SHP77 treated with DMSO at 0.1 percent for 48 hours (cell line): ENCODE data around the gene ATF7.
"Not testable (repeated sequence)": the region's sequence is repeated elsewhere in the genome, so short reads cannot be mapped to it uniquely, and the experiment has no call there.

Source experiments
- DNase-seq: peaks from one replicate; lab custom pipeline; 2025; lab: John Stamatoyannopoulos, UW

ATF7 gene

DNA sequence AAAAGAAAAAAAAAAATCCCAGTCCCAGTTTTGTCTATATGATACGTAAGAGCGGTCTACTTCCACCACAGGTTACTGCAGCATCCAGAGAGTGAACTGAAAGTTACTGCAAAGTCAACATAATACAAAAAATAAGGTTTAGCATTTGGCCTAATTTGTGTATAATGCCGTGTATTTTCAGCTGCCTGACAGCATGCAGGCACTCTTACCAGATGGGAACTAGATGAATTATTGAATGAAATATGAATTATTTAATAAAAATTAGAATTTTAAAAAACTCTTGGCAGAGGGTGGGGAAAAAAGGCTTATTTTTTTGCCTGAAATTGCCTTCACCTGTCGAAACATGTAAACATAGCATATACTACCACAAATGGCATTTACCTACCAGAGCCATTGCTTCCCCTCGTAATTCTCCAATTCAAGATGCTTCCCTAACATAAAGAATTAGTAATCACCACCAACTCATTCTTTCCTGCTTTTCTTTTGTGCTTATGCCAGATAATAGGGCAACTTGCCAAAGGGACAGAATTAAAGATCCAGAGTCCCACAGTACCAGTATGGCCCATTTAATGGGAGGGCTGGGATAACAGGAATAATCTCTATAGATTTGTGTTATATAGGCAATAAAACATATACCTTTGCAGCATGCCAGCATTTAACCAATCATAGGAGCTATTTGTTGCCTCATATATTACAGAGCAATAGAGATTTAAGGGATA, 31.1 kb downstream of the ATF7 start:
- no peak for DNase-seq

DNA sequence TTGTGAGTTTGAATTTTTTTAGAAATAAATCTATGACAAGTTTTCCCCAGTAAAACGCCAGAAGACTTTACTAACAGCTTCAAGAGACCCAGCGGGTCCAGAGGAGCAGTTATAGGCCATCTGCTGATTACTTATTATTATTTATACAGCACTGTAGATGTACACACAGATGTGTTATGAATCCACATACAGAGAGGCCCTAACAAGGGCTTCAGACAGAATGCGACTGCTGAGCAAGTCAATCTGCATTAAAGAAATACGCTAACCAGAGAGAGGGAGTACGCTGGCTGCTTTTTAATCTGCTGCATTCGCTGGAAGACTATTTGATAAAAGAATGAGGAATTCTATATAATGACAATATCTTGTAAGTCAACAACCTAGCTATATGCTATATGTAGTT, 32.5 kb downstream of the ATF7 start:
- no peak for DNase-seq

- no peak for DNase-seq
Observed at GRCh38 chr12:53593031-53593430, 33.2 kb downstream of the ATF7 start.

- no peak for DNase-seq
Observed at GRCh38 chr12:53592426-53592825, 33.8 kb downstream of the ATF7 start.

DNA sequence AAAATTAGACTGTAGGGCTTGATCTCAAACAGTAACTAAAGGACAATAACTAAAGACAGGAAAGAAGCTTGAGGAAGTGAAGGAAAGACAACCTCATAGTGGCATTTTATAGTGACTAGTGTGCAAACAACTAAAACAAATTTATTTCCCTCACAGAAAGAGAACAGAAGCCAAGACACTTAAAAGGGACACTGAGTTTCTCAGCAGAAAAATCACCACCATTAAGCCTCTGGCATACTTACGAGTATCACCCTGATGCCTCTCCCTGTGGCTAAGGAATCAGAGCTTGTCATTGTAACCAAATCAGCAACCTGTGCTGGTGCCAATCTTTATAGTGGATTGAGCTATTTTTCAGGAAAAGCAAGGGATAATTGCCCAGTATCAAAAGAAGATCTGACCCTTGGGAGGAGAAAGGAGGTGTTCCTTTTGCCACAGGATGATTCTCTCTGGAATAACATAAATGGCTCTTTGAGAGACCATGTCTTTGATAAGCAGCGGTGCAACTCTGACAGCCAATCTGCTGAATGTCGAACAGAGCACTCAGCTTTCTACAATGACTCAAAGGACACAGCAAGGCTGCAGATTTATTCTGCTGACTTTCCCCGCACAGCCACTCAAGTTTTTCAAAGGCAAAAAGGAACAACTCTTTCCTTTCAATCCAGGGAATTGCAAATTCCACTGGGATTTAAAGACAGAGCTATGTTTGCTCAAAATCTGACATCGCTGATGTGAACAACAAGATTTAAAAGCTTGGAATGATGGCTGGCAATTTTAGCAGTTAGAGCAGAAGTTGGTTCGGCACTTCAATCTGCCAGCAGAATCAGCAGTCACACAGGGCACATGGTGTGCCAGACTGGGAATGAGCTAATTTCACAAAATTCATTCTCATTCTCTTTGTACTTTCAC, 34.6 kb downstream of the ATF7 start:
- DNase-seq = no peak

DNA sequence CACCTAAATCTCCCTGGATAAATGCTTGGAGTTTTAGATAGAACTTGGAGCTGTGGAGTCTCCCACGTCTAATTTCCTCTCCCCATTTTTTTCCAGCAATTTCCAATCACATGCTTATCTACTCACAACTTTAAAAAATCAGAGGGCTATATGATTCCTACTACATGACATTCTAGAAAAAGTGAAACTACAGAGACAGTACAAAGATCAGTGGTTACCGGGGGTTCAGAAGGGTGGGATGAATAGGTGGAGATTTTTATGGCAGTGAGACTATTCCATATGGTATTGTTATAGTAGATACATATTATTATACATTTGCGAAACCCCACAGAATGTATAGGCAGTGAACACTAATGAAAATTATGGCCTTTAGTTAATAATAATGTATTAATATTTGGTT, 35.5 kb downstream of the ATF7 start:
- DNase-seq = no peak

- no peak for DNase-seq
Observed at GRCh38 chr12:53589915-53590314, 36.3 kb downstream of the ATF7 start.

DNA sequence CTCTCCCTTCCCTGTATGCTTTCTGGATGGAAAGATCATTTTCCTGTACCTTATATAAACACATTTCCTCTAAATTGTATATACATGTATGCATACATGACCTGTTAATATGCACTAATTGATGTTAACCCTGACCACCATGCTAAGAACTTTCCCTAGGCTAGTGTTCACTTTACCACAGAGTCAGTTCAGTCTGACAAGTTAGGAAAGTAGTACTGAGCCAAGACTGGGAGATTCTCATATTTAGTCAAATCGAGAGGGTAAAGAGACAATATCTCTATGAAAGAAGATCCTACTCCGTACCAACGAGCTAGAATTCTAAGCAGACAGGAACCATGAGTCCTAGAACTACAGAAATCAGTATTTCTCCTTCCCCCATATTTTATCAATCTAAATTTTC, 36.8 kb downstream of the ATF7 start:
- no peak for DNase-seq

- no peak for DNase-seq
Observed at GRCh38 chr12:53588123-53588522, 38.1 kb downstream of the ATF7 start.

DNA sequence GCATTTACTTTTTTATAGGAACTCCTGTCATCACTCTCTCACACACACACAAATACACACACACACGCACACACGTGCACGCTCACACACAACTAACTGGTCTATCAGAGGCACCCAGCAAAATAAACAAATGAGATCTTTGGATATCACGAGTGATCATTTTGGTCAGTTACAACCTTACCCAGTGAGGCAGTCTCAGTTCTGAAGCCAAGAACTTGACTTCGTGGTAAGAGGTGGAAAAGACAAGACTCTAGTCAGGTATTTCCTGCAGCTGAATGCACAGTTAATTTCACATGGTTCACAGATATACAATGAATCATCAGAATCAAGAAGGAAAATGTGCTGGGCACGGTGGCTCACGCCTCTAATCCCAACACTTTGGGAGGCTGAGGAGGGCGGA, 39.4 kb downstream of the ATF7 start:
- no peak for DNase-seq

- DNase-seq = no peak
Observed at GRCh38 chr12:53585448-53586125, 40.6 kb downstream of the ATF7 start.

GRCh38 chr12:53579545-53579955, 46.6 kb downstream of the ATF7 start:
- no peak for DNase-seq

DNA sequence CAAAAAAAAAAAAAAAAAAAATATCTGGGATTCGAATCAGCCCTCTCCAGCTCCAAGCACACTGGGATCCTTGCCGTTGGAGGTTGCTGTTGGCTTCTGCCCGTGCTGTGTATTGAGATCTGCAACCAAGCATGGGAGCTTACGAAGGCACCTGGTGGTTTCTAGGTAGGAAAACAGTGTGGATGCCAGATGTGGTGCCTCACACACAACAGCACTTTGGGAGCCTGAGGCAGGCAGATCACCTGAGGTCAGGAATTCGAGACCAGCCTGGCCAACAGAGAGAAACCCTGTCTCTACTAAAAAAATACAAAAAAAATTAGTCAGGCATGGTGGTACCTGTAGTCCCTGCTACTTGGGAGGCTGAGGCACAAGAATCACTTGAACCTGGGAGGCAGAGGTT, 47.4 kb downstream of the ATF7 start:
- no peak for DNase-seq

GRCh38 chr12:53577941-53578352, 48.2 kb downstream of the ATF7 start:
- no peak for DNase-seq

- no peak for DNase-seq
Observed at GRCh38 chr12:53575502-53576249, 50.5 kb downstream of the ATF7 start.

- DNase-seq = no peak
Observed at GRCh38 chr12:53572134-53572758, 53.9 kb downstream of the ATF7 start.

DNA sequence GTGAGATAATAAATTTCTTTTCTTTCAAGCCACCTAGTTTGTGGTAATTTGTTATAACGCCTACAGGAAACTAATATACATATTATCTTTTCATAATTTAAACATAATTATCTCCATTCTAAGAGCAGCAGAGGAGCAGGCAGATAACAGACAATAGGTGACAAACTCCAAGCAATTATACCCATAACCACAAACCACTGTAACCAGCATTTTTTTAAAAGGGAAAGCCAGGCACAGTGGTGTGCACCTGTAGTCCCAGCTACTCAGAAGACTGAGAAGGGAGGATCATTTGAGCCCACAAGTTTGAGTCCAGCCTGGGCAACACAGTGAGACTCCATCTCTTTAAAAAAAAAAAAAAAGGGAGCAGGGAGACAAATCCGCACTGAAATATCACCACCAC, 54.9 kb downstream of the ATF7 start:
- no peak for DNase-seq

DNA sequence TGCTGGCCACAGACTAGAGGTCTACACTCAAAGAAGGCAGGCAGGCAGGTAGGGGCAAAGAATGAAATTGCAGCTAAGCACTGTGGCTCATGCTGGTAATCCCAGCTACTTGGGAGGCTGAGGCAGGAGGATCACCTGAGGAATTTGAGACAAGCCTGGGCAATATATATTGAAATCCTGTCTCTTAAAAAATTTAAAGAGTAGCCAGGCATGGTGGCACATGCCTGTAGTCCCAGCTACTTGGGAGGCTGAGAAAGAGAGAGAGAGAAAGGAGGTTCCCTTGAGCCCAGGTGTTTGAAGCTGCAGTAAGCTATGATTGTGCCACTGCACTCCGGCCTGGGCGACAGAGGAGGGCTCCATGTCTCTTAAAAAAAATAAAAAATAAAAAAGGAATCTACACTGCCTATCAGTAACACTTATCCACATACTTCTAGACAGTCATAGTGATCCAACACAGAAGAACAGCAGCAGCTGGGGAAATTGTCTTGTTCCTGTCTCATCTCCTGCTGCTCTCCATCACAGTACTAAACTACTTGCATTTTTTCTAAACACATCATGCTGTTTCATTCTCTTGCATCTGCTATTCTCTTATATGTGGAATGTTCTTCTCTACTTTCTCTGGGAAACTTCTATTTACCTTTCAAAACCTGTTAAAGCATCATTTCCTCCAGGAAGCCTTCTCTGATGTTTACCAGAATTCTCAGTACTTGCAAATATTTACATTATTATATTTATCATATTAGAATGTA, 57.2 kb downstream of the ATF7 start:
- DNase-seq = no peak

- DNase-seq = no peak
Observed at GRCh38 chr12:53567961-53568808, 58.0 kb downstream of the ATF7 start.

GRCh38 chr12:53565376-53565775, 60.8 kb downstream of the ATF7 start:
- not testable (repeated sequence) for DNase-seq
